Measurements from ENCODE around the gene ABHD4. TPM values are rescaled to one million over a fixed set of nuclear protein-coding genes. Genes with fewer than 3 reads are reported as not detected.
A peak's percentile ranks its signal among the peaks of the same experiment; 100 is the strongest.

ABHD4 gene
- total and polyA plus RNA-seq, 4 donors: 9.0 to 32.9 (median 11.1) TPM

- Histone ChIP-seq H3K36me3 (ENCODE audit: control insufficient read depth in 4 of 4, insufficient read depth in 3 of 4, low read depth in 1 of 4, low read length in 3 of 4) (no peaks in the 10 kb centered on the region), H3K9ac (ENCODE audit: low read depth in 1 of 2, low read length in 2 of 2) (no peak overlapping the region), H3K27ac (ENCODE audit: low read depth in 1 of 2, low read length in 2 of 2) (no peak overlapping the region), H3K9me3 (ENCODE audit: control insufficient read depth in 4 of 4, low read length in 3 of 4) (no peaks in the 10 kb centered on the region), H3K4me1 (ENCODE audit: control insufficient read depth in 4 of 4, insufficient read depth in 4 of 4, low read length in 3 of 4) (no peaks in the 10 kb centered on the region), H3K27me3 (ENCODE audit: control insufficient read depth in 4 of 4, insufficient read depth in 4 of 4, low read length in 3 of 4) (no peaks in the 10 kb centered on the region), H3K4me3 (ENCODE audit: low read depth in 1 of 3, low read length in 3 of 3) (no peak overlapping the region)
- no peak for DNase-seq (ENCODE audit: low spot score)
- WGBS: 86% methylated on average over 8 of the region's 8 CpGs
- TF ChIP-seq YY1 (IDR thresholded peaks at IDR 0.05): no peak
- TF ChIP-seq FOXA2 (IDR thresholded peaks at IDR 0.05): no peak
- no peak for TF ChIP-seq ATF3 (IDR thresholded peaks at IDR 0.05)
- TF ChIP-seq TAF1 (conservative IDR thresholded peaks at IDR 0.05): no peak
- TF ChIP-seq MAX (IDR thresholded peaks at IDR 0.05): no peak
- TF ChIP-seq REST (IDR thresholded peaks at IDR 0.05): no peak
- TF ChIP-seq HNF4A (conservative IDR thresholded peaks at IDR 0.05): no peak
- no peak for TF ChIP-seq NR2F2 (IDR thresholded peaks at IDR 0.05)
- TF ChIP-seq JUND (IDR thresholded peaks at IDR 0.05): no peak
Measured at GRCh38 chr14:22656945-22657731, 59.0 kb downstream of the ABHD4 start.

GRCh38 chr14:22657861-22658260, 59.8 kb downstream of the ABHD4 start:
- 83% methylated on average over 1 of the region's 1 CpG for WGBS
- no peaks in the 10 kb centered on the region for H3K9me3 ChIP-seq (ENCODE audit: control insufficient read depth in 4 of 4, low read length in 3 of 4)
- no peaks in the 10 kb centered on the region for H3K4me1 ChIP-seq (ENCODE audit: control insufficient read depth in 4 of 4, insufficient read depth in 4 of 4, low read length in 3 of 4)
- H3K27me3 ChIP-seq (ENCODE audit: control insufficient read depth in 4 of 4, insufficient read depth in 4 of 4, low read length in 3 of 4): no peaks in the 10 kb centered on the region
- no peak overlapping the region for H3K27ac ChIP-seq (ENCODE audit: low read depth in 1 of 2, low read length in 2 of 2)
- H3K9ac ChIP-seq (ENCODE audit: low read depth in 1 of 2, low read length in 2 of 2): no peak overlapping the region
- peak; percentile 5 for DNase-seq (ENCODE audit: low spot score)
- TF ChIP-seq FOXA1 (IDR thresholded peaks at IDR 0.05) (no peak), EGR1 (IDR thresholded peaks at IDR 0.05; ENCODE audit: low read depth in 2 of 2) (no peak), ATF3 (IDR thresholded peaks at IDR 0.05) (no peak), JUND (IDR thresholded peaks at IDR 0.05) (no peak), RAD21 (IDR thresholded peaks at IDR 0.05) (peak; percentile 69), SP1 (IDR thresholded peaks at IDR 0.05) (no peak), CTCF (IDR thresholded peaks at IDR 0.05; ENCODE audit: low read depth, low read length, missing input control) (no peak), GABPA (IDR thresholded peaks at IDR 0.05 in 1 of 2, conservative IDR thresholded peaks at IDR 0.05 in 1 of 2) (no peak)
- no peaks in the 10 kb centered on the region for H3K36me3 ChIP-seq (ENCODE audit: control insufficient read depth in 4 of 4, insufficient read depth in 3 of 4, low read depth in 1 of 4, low read length in 3 of 4)
- H3K4me3 ChIP-seq (ENCODE audit: low read depth in 1 of 3, low read length in 3 of 3): no peak overlapping the region

Data from liver (tissue), 9 donors.